ELF-1 (cell line): ENCODE results near the gene TMEM109.
A peak's percentile ranks its signal among the peaks of the same experiment; 100 is the strongest.

ENCODE experiments used
- DNase-seq: peaks from one replicate; pipeline ENCODE4 v3.0.0-alpha.2; 2016; ENCODE audit warnings: low read depth, low spot score

TMEM109 gene

DNA sequence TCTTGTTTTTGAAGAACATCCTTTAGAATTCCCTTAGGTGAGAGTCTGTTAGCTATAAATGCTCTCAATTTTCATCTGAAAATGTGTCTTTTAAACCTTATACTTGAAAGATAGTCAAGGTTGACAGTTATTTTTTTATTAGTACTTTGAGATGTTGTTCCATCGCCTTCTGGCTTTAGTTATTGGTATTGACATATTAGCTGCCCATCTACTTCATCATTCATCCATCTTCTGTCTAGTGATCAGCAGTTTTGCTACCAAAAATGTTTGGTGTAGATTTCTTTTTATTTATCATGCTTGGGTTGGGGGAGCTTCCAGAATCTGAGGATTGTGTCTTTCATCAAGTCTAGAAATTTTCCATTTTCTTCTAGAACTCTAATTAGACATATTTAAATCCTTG is 54.3 kb downstream of the TMEM109 start:
- DNase-seq, result no peak

DNA sequence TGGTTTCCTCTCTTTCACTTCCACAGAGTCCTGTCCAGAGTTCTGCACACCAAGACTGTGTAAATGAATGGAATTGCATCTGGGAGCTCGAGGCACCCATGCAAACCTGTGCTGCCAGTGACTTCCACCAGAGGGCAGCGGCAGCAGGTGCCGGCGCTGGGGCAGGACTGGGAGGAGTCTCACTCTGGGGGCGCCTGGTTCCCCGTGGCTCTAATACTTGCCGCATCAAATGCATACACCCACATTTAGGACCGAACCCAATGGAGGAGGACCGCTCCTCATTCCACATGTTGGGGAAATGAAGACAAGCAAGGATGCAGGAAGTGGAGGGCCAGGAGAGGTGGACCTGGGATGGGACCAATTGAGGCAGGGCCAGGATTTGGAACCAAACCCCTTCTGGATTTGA is 56.4 kb downstream of the TMEM109 start:
- DNase-seq, result peak; percentile 61

DNA sequence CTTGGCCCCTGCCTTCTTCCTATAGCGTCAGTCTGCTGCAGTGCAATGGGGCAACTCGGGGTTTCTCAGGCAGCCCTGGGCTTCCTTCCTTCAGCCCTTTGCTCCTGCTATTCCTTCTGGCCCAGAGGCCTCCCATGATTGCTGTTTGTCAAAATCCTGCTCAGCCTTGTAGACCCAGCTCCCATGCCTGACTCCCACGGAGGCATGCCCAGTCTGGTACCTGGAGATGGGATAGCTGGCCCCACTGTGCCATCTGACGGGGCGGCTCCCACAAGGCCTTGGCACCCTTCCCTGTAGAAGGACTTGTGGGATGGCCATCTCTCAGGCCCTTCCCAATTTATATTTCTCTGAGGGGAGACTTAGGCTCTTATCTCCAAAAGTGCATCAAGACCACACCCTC is 56.9 kb downstream of the TMEM109 start:
- DNase-seq, result no peak

GRCh38 chr11:60971520-60971919 is 57.6 kb downstream of the TMEM109 start, which contains the start of gene CD6:
Gene CD6, plus strand, starts transcription at chr11:60971680. Its CDS starts 186 bp downstream, at chr11:60971866.
- DNase-seq, result no peak

GRCh38 chr11:60972182-60973030 is 58.4 kb downstream of the TMEM109 start:
- no peak for DNase-seq
